GM12878 (cell line): ENCODE data around the gene APBB3. TPM values are rescaled to one million over a fixed set of nuclear protein-coding genes. Genes with fewer than 3 reads are reported as not detected.

Experiments
- ATAC-seq: fragments of 200-7000 bp; cut with Tn5 transposase; 3 replicates; pipeline ENCODE4 v1.9.1; 2020; ENCODE audit warnings: mild to moderate bottlenecking, moderate library complexity
- BruUV-seq: library from RNA; stranded (reverse); fragments of 400-500 nt; replicated peaks from 2 replicates; lab custom pipeline; 2021; lab: Mats Ljungman, UMichigan
- CTCF ChIA-PET: fragments of 300-600 bp; sonication (Branson Sonifier 250); formaldehyde crosslinking; extraction: SDS; loops from one replicate; lab custom pipeline; 2021; ENCODE audit warnings: inconsistent platforms; lab: Yijun Ruan, JAX
- POLR2A ChIA-PET: fragments of 350-600 bp; formaldehyde crosslinking; extraction: SDS; loops from one replicate; lab custom pipeline; 2021; ENCODE audit warnings: inconsistent platforms; lab: Charles Lee
- RAD21 ChIA-PET: fragments of 300-600 bp; sonication (Branson Sonifier 250); formaldehyde crosslinking; loops from one replicate; lab custom pipeline; 2023; ENCODE audit warnings: antibody characterized with exemption; ENCODE audit not compliant: unreplicated experiment; lab: Charles Lee
- SMC1A ChIA-PET: fragments of 300-600 bp; sonication (Branson Sonifier 250); formaldehyde crosslinking; loops from one replicate; lab custom pipeline; 2023; ENCODE audit not compliant: unreplicated experiment, uncharacterized antibody; lab: Charles Lee
- DNase-seq: peaks from one replicate; pipeline ENCODE4 v3.0.0-alpha.2; 2011; ENCODE audit warnings: low read depth, low spot score
- FAIRE-seq: peaks from 3 replicates; lab custom pipeline; 2011; peaks lifted over from hg19 to GRCh38; lab: Jason Lieb, UNC
- H2AFZ ChIP-seq: 2 replicates; pipeline ENCODE4 v1.6.0; 2011; ENCODE audit warnings: low read depth, low read length, control low read depth; ENCODE audit not compliant: control insufficient read depth
- H3K27ac ChIP-seq: 2 replicates; pipeline ENCODE4 v1.5.1; 2011; ENCODE audit warnings: control low read depth; ENCODE audit not compliant: control insufficient read depth, insufficient read depth
- H3K27me3 ChIP-seq, 2 experiments: replicated peaks in 1 of 2; 2 replicates each; pipeline versions ENCODE4 v1.6.0 to v1.6.1; 2011; ENCODE audit warnings: low read length in 1 of 2; ENCODE audit not compliant: control insufficient read depth in 2 of 2, insufficient read depth in 2 of 2
- H3K36me3 ChIP-seq, 2 experiments: 2 replicates each; pipeline ENCODE4 v1.5.1; 2011; ENCODE audit warnings: low read length in 1 of 2; ENCODE audit not compliant: control insufficient read depth in 2 of 2, insufficient read depth in 2 of 2
- H3K4me1 ChIP-seq: 2 replicates; pipeline ENCODE4 v1.6.1; 2011; ENCODE audit warnings: mild to moderate bottlenecking, low read length, moderate library complexity, mixed read lengths; ENCODE audit not compliant: control insufficient read depth, insufficient read depth
- H3K4me2 ChIP-seq: 2 replicates; pipeline ENCODE4 v1.6.0; 2011; ENCODE audit warnings: control low read depth; ENCODE audit not compliant: control insufficient read depth, insufficient read depth
- H3K4me3 ChIP-seq: fragments of 200-600 bp; sonication (generic); 2 replicates; pipeline ENCODE4 v1.5.1; 2016
- H3K79me2 ChIP-seq: 2 replicates; pipeline ENCODE4 v1.6.0; 2011; ENCODE audit warnings: low read length; ENCODE audit not compliant: control insufficient read depth, insufficient read depth
- H3K9ac ChIP-seq: 2 replicates; pipeline ENCODE4 v1.8.0; 2011; ENCODE audit warnings: low read length, control low read depth, mixed read lengths; ENCODE audit not compliant: control insufficient read depth, insufficient read depth
- H3K9me3 ChIP-seq: replicated peaks from 3 replicates; pipeline ENCODE4 v1.5.1; 2011; ENCODE audit warnings: mild to moderate bottlenecking, low read length; ENCODE audit not compliant: control insufficient read depth, insufficient read depth
- H4K20me1 ChIP-seq: 2 replicates; pipeline ENCODE4 v1.6.0; 2011; ENCODE audit not compliant: control insufficient read depth, insufficient read depth
- BCL3 ChIP-seq: IDR thresholded peaks from 2 replicates; pipeline ENCODE4 v1.6.1; 2011; ENCODE audit warnings: borderline replicate concordance, low read depth, mild to moderate bottlenecking, moderate library complexity, low read length; ENCODE audit not compliant: insufficient read depth, poor library complexity, severe bottlenecking
- CHD1 ChIP-seq: IDR thresholded peaks from 2 replicates; pipeline ENCODE4 v1.6.1; 2012; ENCODE audit warnings: low read depth, low read length, improper control_type of control experiment
- ETV6 ChIP-seq, 2 experiments: fragments of 450-650 bp in 1 of 2; IDR thresholded peaks in 1 of 2; conservative IDR thresholded peaks in 1 of 2; 2 replicates each; pipeline ENCODE4 v1.6.1; 2014; ENCODE audit warnings: antibody characterized with exemption in 1 of 2, borderline replicate concordance in 1 of 2, low read depth in 1 of 2, mild to moderate bottlenecking in 1 of 2, moderate library complexity in 1 of 2
- GATAD2B ChIP-seq: fragments of 450-650 bp; conservative IDR thresholded peaks from 2 replicates; pipeline ENCODE4 v1.6.1; 2017; ENCODE audit warnings: low read depth, mild to moderate bottlenecking, moderate library complexity
- HDAC2 ChIP-seq: fragments of 200-600 bp; sonication (generic); IDR thresholded peaks from 2 replicates; pipeline ENCODE4 v1.6.1; 2017
- HDAC6 ChIP-seq: fragments of 200-600 bp; sonication (generic); IDR thresholded peaks from one replicate; pipeline ENCODE4 v1.8.0; 2017; ENCODE audit warnings: antibody characterized with exemption; ENCODE audit not compliant: unreplicated experiment
- JUNB ChIP-seq: IDR thresholded peaks from 2 replicates; pipeline ENCODE4 v1.6.1; 2016; ENCODE audit warnings: antibody characterized with exemption, mild to moderate bottlenecking
- KLF5 ChIP-seq: fragments of 450-650 bp; IDR thresholded peaks from 2 replicates; pipeline ENCODE4 v1.6.1; 2014; ENCODE audit warnings: mild to moderate bottlenecking; ENCODE audit not compliant: partially characterized antibody
- MAX ChIP-seq: IDR thresholded peaks from 2 replicates; pipeline ENCODE4 v1.6.1; 2012; ENCODE audit warnings: low read depth, low read length, improper control_type of control experiment
- MEF2B ChIP-seq: fragments of 450-650 bp; IDR thresholded peaks from 2 replicates; pipeline ENCODE4 v1.6.1; 2018; ENCODE audit warnings: mild to moderate bottlenecking, moderate library complexity; ENCODE audit not compliant: partially characterized antibody, poor library complexity, severe bottlenecking
- SMAD5 ChIP-seq: IDR thresholded peaks from 2 replicates; pipeline ENCODE4 v1.6.1; 2016; ENCODE audit warnings: antibody characterized with exemption, low read depth
- ZNF274 ChIP-seq: IDR thresholded peaks from one replicate; pipeline ENCODE4 v1.8.0; 2011; ENCODE audit not compliant: insufficient read length, insufficient read depth
- WGBS: methylation state at CpG from one replicate; pipeline ENCODE4 v1.1.6; 2016; ENCODE audit warnings: low lambda C conversion rate; ENCODE audit not compliant: insufficient replicate concordance, insufficient coverage; ENCODE audit errors: missing lambda C conversion rate; 5-methylcytosine and 5-hydroxymethylcytosine counted together
- in situ Hi-C: fragments of 300-500 bp; cut with MboI; formaldehyde crosslinking; loops from 9 replicates; pipeline ENCODE4 v1.14.3; 2018; ENCODE audit warnings: mixed read lengths
- intact Hi-C: fragments of 100-400 bp; cut with micrococcal nuclease; formaldehyde crosslinking; loops from one replicate; pipeline ENCODE4 v1.14.2; 2022; ENCODE audit not compliant: unreplicated experiment
- polyA plus RNA-seq, 11 experiments: library from polyadenylated mRNA; depleted of rRNA in 4 of 11; unstranded in 6 of 11; stranded (reverse) in 5 of 11; fragments of >200 nt; fragmentation: Nextera tagmentation in 4 of 11; fragmentation: Illumina TruSeq in 1 of 11; extraction: Ambion mirVana in 4 of 11; extraction: Trizol in 1 of 11; gene quantifications; 1 replicate in 1 of 11; 2 replicates in 10 of 11; pipeline versions ENCODE4 v1.2.1 to v1.2.3, GENCODE V29; 2011 to 2016; ENCODE audit warnings: inconsistent platforms in 2 of 11, missing spikeins in 2 of 11, low read depth in 1 of 11
- total RNA-seq, 4 experiments: library from RNA; depleted of rRNA in 3 of 4; stranded (reverse); fragments of >200 nt in 3 of 4; fragmentation: Illumina TruSeq in 1 of 4; extraction: Trizol in 1 of 4; gene quantifications; 2 replicates each; pipeline versions ENCODE4 v1.2.1 to v1.2.3, GENCODE V29; 2013 to 2021
- TF ChIP-seq, protein P1 (sequence below): fragments of 450-650 bp; IDR thresholded peaks from 2 replicates; pipeline ENCODE4 v1.6.1; 2017; ENCODE audit warnings: low read depth, mild to moderate bottlenecking, moderate library complexity
- TF ChIP-seq, protein P2 (sequence below): fragments of 450-650 bp; formaldehyde crosslinking; IDR thresholded peaks from 2 replicates; pipeline ENCODE4 v1.5.0; 2022; ENCODE audit warnings: mild to moderate bottlenecking, missing genetic modification characterization

Gene APBB3
- total and polyA plus RNA-seq, 10 of the 15 experiments (the other 5 are each of a cell fraction or from before 2014, with no cell fraction given): 0.35 to 33.3 (median 14.3) TPM

- H2AFZ ChIP-seq: no peak overlapping the region
- ChIA-PET POLR2A (no interaction called here), SMC1A (no interaction called here), RAD21 (interaction anchor here (0.7 kb wide), 1 partner anchor 246 kb away, joined by 3 read pairs; no protein-coding TSS in a partner anchor)
- no peaks in the 10 kb centered on the region for H3K79me2 ChIP-seq
- no peak overlapping the region for H3K4me2 ChIP-seq
- no peak for FAIRE-seq
- DNase-seq: no peak
- TF ChIP-seq, protein P1, sequence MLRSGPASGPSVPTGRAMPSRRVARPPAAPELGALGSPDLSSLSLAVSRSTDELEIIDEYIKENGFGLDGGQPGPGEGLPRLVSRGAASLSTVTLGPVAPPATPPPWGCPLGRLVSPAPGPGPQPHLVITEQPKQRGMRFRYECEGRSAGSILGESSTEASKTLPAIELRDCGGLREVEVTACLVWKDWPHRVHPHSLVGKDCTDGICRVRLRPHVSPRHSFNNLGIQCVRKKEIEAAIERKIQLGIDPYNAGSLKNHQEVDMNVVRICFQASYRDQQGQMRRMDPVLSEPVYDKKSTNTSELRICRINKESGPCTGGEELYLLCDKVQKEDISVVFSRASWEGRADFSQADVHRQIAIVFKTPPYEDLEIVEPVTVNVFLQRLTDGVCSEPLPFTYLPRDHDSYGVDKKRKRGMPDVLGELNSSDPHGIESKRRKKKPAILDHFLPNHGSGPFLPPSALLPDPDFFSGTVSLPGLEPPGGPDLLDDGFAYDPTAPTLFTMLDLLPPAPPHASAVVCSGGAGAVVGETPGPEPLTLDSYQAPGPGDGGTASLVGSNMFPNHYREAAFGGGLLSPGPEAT: no peak
- TF ChIP-seq HDAC2: no peak
- TF ChIP-seq ZNF274: no peak
- TF ChIP-seq JUNB: no peak
- TF ChIP-seq KLF5: no peak
- TF ChIP-seq SMAD5: no peak
- TF ChIP-seq HDAC6: no peak
- TF ChIP-seq MEF2B: no peak
- no peak for TF ChIP-seq ETV6 (conservative IDR thresholded peaks at IDR 0.05 in 1 of 2, IDR thresholded peaks at IDR 0.05 in 1 of 2; ENCODE audit: borderline replicate concordance in 1 of 2, low read depth in 1 of 2)
- no peak for TF ChIP-seq GATAD2B
- no peak for TF ChIP-seq MAX
- no peak for TF ChIP-seq BCL3
- TF ChIP-seq, protein P2, sequence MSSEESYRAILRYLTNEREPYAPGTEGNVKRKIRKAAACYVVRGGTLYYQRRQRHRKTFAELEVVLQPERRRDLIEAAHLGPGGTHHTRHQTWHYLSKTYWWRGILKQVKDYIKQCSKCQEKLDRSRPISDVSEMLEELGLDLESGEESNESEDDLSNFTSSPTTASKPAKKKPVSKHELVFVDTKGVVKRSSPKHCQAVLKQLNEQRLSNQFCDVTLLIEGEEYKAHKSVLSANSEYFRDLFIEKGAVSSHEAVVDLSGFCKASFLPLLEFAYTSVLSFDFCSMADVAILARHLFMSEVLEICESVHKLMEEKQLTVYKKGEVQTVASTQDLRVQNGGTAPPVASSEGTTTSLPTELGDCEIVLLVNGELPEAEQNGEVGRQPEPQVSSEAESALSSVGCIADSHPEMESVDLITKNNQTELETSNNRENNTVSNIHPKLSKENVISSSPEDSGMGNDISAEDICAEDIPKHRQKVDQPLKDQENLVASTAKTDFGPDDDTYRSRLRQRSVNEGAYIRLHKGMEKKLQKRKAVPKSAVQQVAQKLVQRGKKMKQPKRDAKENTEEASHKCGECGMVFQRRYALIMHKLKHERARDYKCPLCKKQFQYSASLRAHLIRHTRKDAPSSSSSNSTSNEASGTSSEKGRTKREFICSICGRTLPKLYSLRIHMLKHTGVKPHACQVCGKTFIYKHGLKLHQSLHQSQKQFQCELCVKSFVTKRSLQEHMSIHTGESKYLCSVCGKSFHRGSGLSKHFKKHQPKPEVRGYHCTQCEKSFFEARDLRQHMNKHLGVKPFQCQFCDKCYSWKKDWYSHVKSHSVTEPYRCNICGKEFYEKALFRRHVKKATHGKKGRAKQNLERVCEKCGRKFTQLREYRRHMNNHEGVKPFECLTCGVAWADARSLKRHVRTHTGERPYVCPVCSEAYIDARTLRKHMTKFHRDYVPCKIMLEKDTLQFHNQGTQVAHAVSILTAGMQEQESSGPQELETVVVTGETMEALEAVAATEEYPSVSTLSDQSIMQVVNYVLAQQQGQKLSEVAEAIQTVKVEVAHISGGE (CRISPR knock-in tag): no peak
- no peak for TF ChIP-seq CHD1
- TF ChIP-seq, all 136 proteins: peak for 0
- in situ Hi-C loops: no loop called here
- intact Hi-C loops: no loop called here
- ATAC-seq: no peak
- Histone ChIP-seq H3K9ac (no peak overlapping the region), H3K4me1 (no peaks in the 10 kb centered on the region), H3K27me3 (no peaks in the 10 kb centered on the region), H3K4me3 (no peak overlapping the region), H4K20me1 (no peaks in the 10 kb centered on the region), H3K27ac (no peak overlapping the region), H3K36me3 (no peaks in the 10 kb centered on the region), H3K9me3 (no peaks in the 10 kb centered on the region)
- CTCF ChIA-PET: no interaction called here
- WGBS: 64% methylated on average over 3 of the region's 3 CpGs
- BruUV-seq: no TSS peak
These were observed 41.5 kb upstream of the APBB3 start for GRCh38 chr5:140605879-140606278.
